Measurements from ENCODE around the gene KIDINS220. TPM values are rescaled to one million over a fixed set of nuclear protein-coding genes. Genes with fewer than 3 reads are reported as not detected.

Gene KIDINS220
- total and polyA plus RNA-seq, 9 of the 15 experiments (the other 6 are each of a cell fraction or from before 2014, with no cell fraction given) = 15.2 to 48.0 (median 34.4) TPM

- no peak overlapping the region for H3K9ac ChIP-seq (ENCODE audit: insufficient read depth in 1 of 2, low read depth in 2 of 2, low read length in 2 of 2)
- ChIA-PET CTCF (ENCODE audit: low intra/inter-chr PET ratio) (no interaction called here), POLR2A (interaction anchor here (0.6 kb wide), 1 partner anchor 11 kb away, joined by 4 read pairs; no protein-coding TSS in a partner anchor)
- H3K4me2 ChIP-seq (ENCODE audit: insufficient read depth, low read length) = no peak overlapping the region
- intact Hi-C loops (cut with micrococcal nuclease) (no loop called here), in situ Hi-C loops (cut with MboI) (no loop called here)
- DNase-seq (ENCODE audit: extremely low read depth in 1 of 4, low spot score in 3 of 4) (no peak), ATAC-seq (no peak), FAIRE-seq (no peak)
- peaks cover 5 to 10% of the 10 kb centered on the region in 2 experiments; a peak in 3 of 5 replicates for H3K4me1 ChIP-seq (replicated peaks in 1 of 2; ENCODE audit: control insufficient read depth in 2 of 2, insufficient read depth in 2 of 2, low read length in 2 of 2)
- no peaks in the 10 kb centered on the region for H3K36me3 ChIP-seq (ENCODE audit: control insufficient read depth, insufficient read depth, low read length)
- WGBS (ENCODE audit: insufficient coverage, low coverage, missing lambda C conversion rate) = 33% methylated on average over 7 of the region's 7 CpGs
- no TSS peak for BruUV-seq (replicated peaks)
- no peaks in the 10 kb centered on the region for H3K27me3 ChIP-seq (ENCODE audit: control insufficient read depth in 2 of 2, insufficient read depth in 2 of 2, low read length in 2 of 2)
- peak overlapping the region; percentile 58 for H2AFZ ChIP-seq (ENCODE audit: low read depth, low read length)
- TF ChIP-seq U2AF2 (optimal IDR thresholded peaks at IDR 0.05; ENCODE audit: low read depth, low read length) (no peak), PTBP1 (IDR thresholded peaks at IDR 0.05; ENCODE audit: low read depth, low read length) (no peak), ZEB2 (IDR thresholded peaks at IDR 0.05) (no peak)
- no peaks in the 10 kb centered on the region for H3K79me2 ChIP-seq (ENCODE audit: control insufficient read depth, insufficient read depth, low read length)
- H3K9me3 ChIP-seq (replicated peaks; ENCODE audit: control insufficient read depth, insufficient read depth, low read depth, low read length) = no peaks in the 10 kb centered on the region
- no peak overlapping the region for H3K27ac ChIP-seq (ENCODE audit: extremely low read depth, low read depth, low read length)
- no peak overlapping the region for H3K4me3 ChIP-seq
- H3K9me1 ChIP-seq (ENCODE audit: control insufficient read depth, insufficient read depth, low read length) = no peaks in the 10 kb centered on the region
- no peaks in the 10 kb centered on the region for H4K20me1 ChIP-seq (replicated peaks; ENCODE audit: control insufficient read depth, insufficient read depth, low read length)
These were observed 123.1 kb downstream of the KIDINS220 start for GRCh38 chr2:8714283-8714682.

- TF ChIP-seq ELF4 (CRISPR knock-in tag; IDR thresholded peaks at IDR 0.05) (no peak), ZNF431 (CRISPR knock-in tag; IDR thresholded peaks at IDR 0.05) (no peak), SMARCE1 (IDR thresholded peaks at IDR 0.05) (no peak), ARID4B (CRISPR knock-in tag; IDR thresholded peaks at IDR 0.05) (no peak), KDM4B (IDR thresholded peaks at IDR 0.05; ENCODE audit: borderline replicate concordance in 2 of 2, low read depth in 1 of 2) (no peak)
- BruUV-seq (replicated peaks) = no TSS peak
- Histone ChIP-seq H3K4me3 (no peak overlapping the region), H2AFZ (ENCODE audit: low read depth, low read length) (peak overlapping the region; percentile 86), H3K4me1 (replicated peaks in 1 of 2; ENCODE audit: control insufficient read depth in 2 of 2, insufficient read depth in 2 of 2, low read length in 2 of 2) (peaks cover 5 to 10% of the 10 kb centered on the region in 2 experiments; a peak in 3 of 5 replicates), H3K9ac (ENCODE audit: insufficient read depth in 1 of 2, low read depth in 2 of 2, low read length in 2 of 2) (no peak overlapping the region), H3K4me2 (ENCODE audit: insufficient read depth, low read length) (no peak overlapping the region), H3K79me2 (ENCODE audit: control insufficient read depth, insufficient read depth, low read length) (no peaks in the 10 kb centered on the region), H3K27me3 (ENCODE audit: control insufficient read depth in 2 of 2, insufficient read depth in 2 of 2, low read length in 2 of 2) (no peaks in the 10 kb centered on the region), H3K27ac (ENCODE audit: extremely low read depth, low read depth, low read length) (no peak overlapping the region), H3K9me3 (replicated peaks; ENCODE audit: control insufficient read depth, insufficient read depth, low read depth, low read length) (no peaks in the 10 kb centered on the region; the same call in 1 of the 2 replicates), H3K9me1 (ENCODE audit: control insufficient read depth, insufficient read depth, low read length) (no peaks in the 10 kb centered on the region), H4K20me1 (replicated peaks; ENCODE audit: control insufficient read depth, insufficient read depth, low read length) (no peaks in the 10 kb centered on the region), H3K36me3 (ENCODE audit: control insufficient read depth, insufficient read depth, low read length) (no peaks in the 10 kb centered on the region)
- ChIA-PET CTCF (ENCODE audit: low intra/inter-chr PET ratio) (no interaction called here), POLR2A (interaction anchor here (0.8 kb wide), 1 partner anchor 1328 kb away, joined by 3 read pairs; no protein-coding TSS in a partner anchor)
- DNase-seq (ENCODE audit: extremely low read depth in 1 of 4, low spot score in 3 of 4) (no peak), FAIRE-seq (peak; percentile 79), ATAC-seq (no peak)
- WGBS (ENCODE audit: insufficient coverage, low coverage, missing lambda C conversion rate) = 60% methylated on average over 3 of the region's 3 CpGs
- intact Hi-C loops (cut with micrococcal nuclease) (no loop called here), in situ Hi-C loops (cut with MboI) (no loop called here)
These were observed 126.5 kb downstream of the KIDINS220 start for GRCh38 chr2:8710951-8711350.

Measured in K562 (cell line).